T-helper 2 cell treated with Interferon-gamma antibody and Interleukin-4, amounts not matched to agents 5 μg/mL and 100 μg/mL, for 36 hours (primary cell): ENCODE measurements around the gene ZNF618.

Experiments
- DNase-seq: peaks from one replicate; pipeline ENCODE4 v3.0.0; 2021; ENCODE audit warnings: low spot score
- H3K27ac Mint-ChIP-seq: one replicate; pipeline ENCODE4 v1.8.0; 2021; ENCODE audit warnings: mild to moderate bottlenecking, mixed read lengths
- H3K27me3 Mint-ChIP-seq: one replicate; pipeline ENCODE4 v1.8.0; 2021; ENCODE audit warnings: low read depth, mixed read lengths
- H3K36me3 Mint-ChIP-seq: one replicate; pipeline ENCODE4 v1.8.0; 2021; ENCODE audit warnings: low read depth, mixed read lengths
- H3K4me1 Mint-ChIP-seq: one replicate; pipeline ENCODE4 v1.8.0; 2021; ENCODE audit warnings: low read depth, mixed read lengths
- H3K4me3 Mint-ChIP-seq: one replicate; pipeline ENCODE4 v1.8.0; 2022; ENCODE audit warnings: mild to moderate bottlenecking, moderate library complexity, mixed read lengths
- H3K9me3 Mint-ChIP-seq: one replicate; pipeline ENCODE4 v1.8.0; 2021; ENCODE audit warnings: mixed read lengths

Gene ZNF618

GRCh38 chr9:114000063-114000454 lies 124.0 kb downstream of the ZNF618 start:
- H3K36me3 Mint-ChIP-seq, result no peaks in the 10 kb centered on the region
- H3K9me3 Mint-ChIP-seq, result no peaks in the 10 kb centered on the region
- H3K4me1 Mint-ChIP-seq, result no peaks in the 10 kb centered on the region
- H3K4me3 Mint-ChIP-seq, result no peak overlapping the region
- no peaks in the 10 kb centered on the region for H3K27me3 Mint-ChIP-seq
- DNase-seq, result no peak
- H3K27ac Mint-ChIP-seq, result no peak overlapping the region

GRCh38 chr9:114000671-114001409 lies 124.7 kb downstream of the ZNF618 start:
- no peaks in the 10 kb centered on the region for H3K9me3 Mint-ChIP-seq

DNA sequence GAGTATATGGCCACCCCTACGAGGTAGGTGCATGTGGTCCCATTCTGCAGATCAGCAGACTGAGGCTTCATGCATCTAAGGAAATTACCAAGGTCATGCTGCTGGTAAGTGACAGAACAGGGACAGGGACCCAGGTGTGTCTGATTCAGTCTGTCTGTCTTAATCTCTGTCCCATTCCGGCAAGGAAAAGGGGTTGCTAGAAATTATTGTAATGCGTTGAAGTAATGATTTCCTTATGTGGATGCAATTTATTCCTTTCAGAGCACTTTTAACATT lies 125.2 kb downstream of the ZNF618 start:
- Mint-ChIP-seq H3K36me3 (no peaks in the 10 kb centered on the region), H3K4me3 (no peak overlapping the region), H3K4me1 (no peaks in the 10 kb centered on the region), H3K9me3 (no peaks in the 10 kb centered on the region), H3K27me3 (no peaks in the 10 kb centered on the region), H3K27ac (no peak overlapping the region)
- no peak for DNase-seq

More at GRCh38 chr9:114000671-114001409, 124.7 kb downstream of the ZNF618 start:
- H3K36me3 Mint-ChIP-seq, result no peaks in the 10 kb centered on the region
- H3K27me3 Mint-ChIP-seq, result no peaks in the 10 kb centered on the region
- no peaks in the 10 kb centered on the region for H3K4me1 Mint-ChIP-seq
- no peak overlapping the region for H3K27ac Mint-ChIP-seq
- DNase-seq, result no peak
- no peak overlapping the region for H3K4me3 Mint-ChIP-seq

DNA sequence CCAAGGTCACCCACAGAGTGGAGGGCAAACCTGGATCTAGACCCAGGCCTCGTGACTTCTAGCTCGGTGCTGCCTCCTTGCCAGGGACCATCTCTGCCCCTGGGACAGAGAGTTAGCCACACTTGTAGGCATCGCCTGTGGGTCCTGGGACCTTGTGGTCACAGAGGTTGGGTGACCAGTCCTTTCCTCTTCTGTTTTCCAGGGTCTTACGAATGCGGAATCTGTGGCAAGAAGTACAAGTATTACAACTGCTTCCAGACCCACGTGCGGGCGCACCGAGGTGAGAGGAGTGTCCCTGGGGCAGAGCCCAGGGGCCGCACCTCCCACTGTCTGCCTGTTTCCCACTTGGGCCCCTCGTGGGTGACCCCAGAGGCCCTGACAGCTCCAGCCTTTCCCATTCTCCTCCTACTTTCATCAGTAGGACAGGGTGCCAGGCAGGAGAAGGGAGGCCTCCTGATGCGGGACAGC lies 125.7 kb downstream of the ZNF618 start:
- Mint-ChIP-seq H3K27me3 (no peaks in the 10 kb centered on the region), H3K4me3 (no peak overlapping the region), H3K36me3 (no peaks in the 10 kb centered on the region), H3K27ac (no peak overlapping the region), H3K9me3 (no peaks in the 10 kb centered on the region), H3K4me1 (no peaks in the 10 kb centered on the region)
- DNase-seq, result no peak

DNA sequence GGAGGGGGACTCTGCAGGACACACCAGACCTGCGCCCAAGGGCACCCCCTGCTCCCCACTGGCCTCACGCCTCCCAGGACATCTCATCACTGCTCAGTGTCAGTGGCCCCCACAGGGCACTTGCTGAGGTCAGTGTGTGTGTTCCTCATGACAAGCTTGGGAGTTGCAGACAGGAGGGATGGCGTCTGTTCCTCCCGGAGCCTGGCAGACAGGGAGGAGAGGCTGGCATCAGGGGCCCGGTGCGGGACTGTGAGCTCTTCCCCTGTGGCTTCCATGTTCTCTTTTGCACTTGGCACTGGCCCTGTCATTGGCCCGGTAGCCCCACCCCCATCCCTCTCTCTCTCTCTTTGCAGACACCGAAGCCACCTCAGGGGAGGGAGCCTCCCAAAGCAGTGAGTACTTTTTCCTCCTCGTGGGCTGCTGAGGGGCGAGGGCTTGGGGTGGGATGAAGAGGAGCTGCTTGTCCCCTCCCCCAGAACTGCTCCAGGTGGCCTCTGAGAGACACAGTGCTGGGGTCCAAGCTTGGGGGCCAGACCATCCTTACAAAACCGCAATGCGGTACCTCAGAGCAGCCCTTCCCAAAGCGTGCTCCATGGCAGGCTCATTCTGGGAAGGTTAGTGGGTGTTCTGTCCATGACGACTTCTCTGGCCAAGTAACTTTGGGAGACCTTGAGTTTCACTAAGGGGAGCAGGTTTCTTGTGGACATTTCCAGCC lies 126.3 kb downstream of the ZNF618 start:
- no peak overlapping the region for H3K27ac Mint-ChIP-seq
- H3K4me1 Mint-ChIP-seq, result no peaks in the 10 kb centered on the region
- DNase-seq, result no peak
- no peaks in the 10 kb centered on the region for H3K27me3 Mint-ChIP-seq
- no peaks in the 10 kb centered on the region for H3K9me3 Mint-ChIP-seq
- H3K36me3 Mint-ChIP-seq, result no peaks in the 10 kb centered on the region
- H3K4me3 Mint-ChIP-seq, result no peak overlapping the region

GRCh38 chr9:114002986-114003350 lies 126.9 kb downstream of the ZNF618 start:
- Mint-ChIP-seq H3K27ac (no peak overlapping the region), H3K4me1 (no peaks in the 10 kb centered on the region), H3K9me3 (no peaks in the 10 kb centered on the region), H3K27me3 (no peaks in the 10 kb centered on the region), H3K4me3 (no peak overlapping the region), H3K36me3 (no peaks in the 10 kb centered on the region)
- DNase-seq, result no peak

- Mint-ChIP-seq H3K36me3 (no peaks in the 10 kb centered on the region), H3K4me3 (no peak overlapping the region), H3K27ac (no peak overlapping the region), H3K9me3 (no peaks in the 10 kb centered on the region), H3K4me1 (no peaks in the 10 kb centered on the region), H3K27me3 (no peaks in the 10 kb centered on the region)
- no peak for DNase-seq
Measured at GRCh38 chr9:114003351-114003750, 127.2 kb downstream of the ZNF618 start.

GRCh38 chr9:114003758-114004157 lies 127.6 kb downstream of the ZNF618 start:
- Mint-ChIP-seq H3K36me3 (no peaks in the 10 kb centered on the region), H3K27me3 (no peaks in the 10 kb centered on the region), H3K4me3 (no peak overlapping the region), H3K27ac (no peak overlapping the region), H3K4me1 (no peaks in the 10 kb centered on the region), H3K9me3 (no peaks in the 10 kb centered on the region)
- DNase-seq, result no peak

GRCh38 chr9:114004221-114004716 lies 128.2 kb downstream of the ZNF618 start:
- Mint-ChIP-seq H3K36me3 (no peaks in the 10 kb centered on the region), H3K27me3 (no peaks in the 10 kb centered on the region), H3K9me3 (no peaks in the 10 kb centered on the region), H3K4me1 (no peaks in the 10 kb centered on the region), H3K27ac (no peak overlapping the region), H3K4me3 (no peak overlapping the region)
- DNase-seq, result no peak

GRCh38 chr9:114005371-114006154 lies 129.5 kb downstream of the ZNF618 start:
- H3K36me3 Mint-ChIP-seq, result no peaks in the 10 kb centered on the region
- no peak for DNase-seq
- no peak overlapping the region for H3K4me3 Mint-ChIP-seq

DNA sequence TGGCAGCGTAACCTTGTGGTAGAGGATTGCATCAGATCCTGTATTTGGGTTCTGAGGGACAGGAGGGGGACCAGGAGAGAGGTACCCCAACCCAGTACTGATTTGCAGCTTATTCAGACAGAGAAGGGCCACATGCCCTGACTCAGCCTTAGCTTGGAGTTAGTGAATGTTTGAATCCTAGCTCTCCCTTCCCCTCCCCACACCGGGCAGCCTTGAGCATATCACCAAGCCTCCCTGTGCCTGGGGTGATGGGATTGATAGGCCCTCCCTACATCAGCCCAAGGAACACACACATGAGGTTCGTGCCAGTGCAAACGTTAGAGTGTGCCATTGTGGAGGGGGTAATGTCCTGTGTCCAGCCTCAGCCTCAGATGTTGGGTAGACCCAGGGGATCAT lies 130.0 kb downstream of the ZNF618 start:
- no peak for DNase-seq
- Mint-ChIP-seq H3K4me3 (no peak overlapping the region), H3K27ac (no peak overlapping the region), H3K36me3 (no peaks in the 10 kb centered on the region), H3K9me3 (no peaks in the 10 kb centered on the region), H3K27me3 (no peaks in the 10 kb centered on the region), H3K4me1 (no peaks in the 10 kb centered on the region)

More at GRCh38 chr9:114005371-114006154, 129.5 kb downstream of the ZNF618 start:
- Mint-ChIP-seq H3K27ac (no peak overlapping the region), H3K27me3 (no peaks in the 10 kb centered on the region), H3K4me1 (no peaks in the 10 kb centered on the region), H3K9me3 (no peaks in the 10 kb centered on the region)

DNA sequence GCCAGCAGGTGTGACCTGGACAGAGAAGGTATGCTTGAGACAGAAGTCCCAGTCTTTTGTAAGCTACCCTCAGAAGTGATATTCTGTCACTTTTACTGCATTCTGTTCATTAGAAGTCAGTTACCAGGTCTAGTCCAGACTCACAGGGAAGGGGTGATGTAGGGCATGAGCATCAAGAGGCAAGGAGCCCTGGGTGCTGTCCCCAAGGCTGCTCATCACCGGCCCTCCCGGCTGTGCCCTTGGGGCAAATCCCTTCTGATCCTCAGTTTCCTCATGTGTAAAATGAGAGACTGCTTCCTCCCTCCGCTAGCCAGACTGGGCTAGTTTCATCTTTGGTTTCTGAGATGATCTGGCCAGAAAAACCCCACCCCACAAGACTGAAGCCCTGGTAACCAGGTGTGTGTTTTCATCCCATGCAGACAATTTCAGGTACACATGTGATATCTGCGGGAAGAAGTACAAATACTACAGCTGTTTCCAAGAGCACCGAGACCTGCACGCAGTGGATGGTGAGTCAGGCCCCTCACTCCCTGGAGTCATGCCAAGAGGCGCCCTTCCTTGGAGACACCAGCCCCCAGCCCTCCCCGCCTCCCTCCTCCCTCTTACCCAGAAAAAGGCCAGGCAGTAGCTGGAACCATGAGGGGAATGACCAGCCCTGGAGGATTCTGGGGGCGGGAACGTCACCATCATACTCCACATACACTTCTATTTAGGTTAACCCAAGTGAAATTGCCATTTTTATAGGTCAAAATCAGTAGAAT lies 131.0 kb downstream of the ZNF618 start:
- no peaks in the 10 kb centered on the region for H3K9me3 Mint-ChIP-seq
- no peaks in the 10 kb centered on the region for H3K27me3 Mint-ChIP-seq

DNA sequence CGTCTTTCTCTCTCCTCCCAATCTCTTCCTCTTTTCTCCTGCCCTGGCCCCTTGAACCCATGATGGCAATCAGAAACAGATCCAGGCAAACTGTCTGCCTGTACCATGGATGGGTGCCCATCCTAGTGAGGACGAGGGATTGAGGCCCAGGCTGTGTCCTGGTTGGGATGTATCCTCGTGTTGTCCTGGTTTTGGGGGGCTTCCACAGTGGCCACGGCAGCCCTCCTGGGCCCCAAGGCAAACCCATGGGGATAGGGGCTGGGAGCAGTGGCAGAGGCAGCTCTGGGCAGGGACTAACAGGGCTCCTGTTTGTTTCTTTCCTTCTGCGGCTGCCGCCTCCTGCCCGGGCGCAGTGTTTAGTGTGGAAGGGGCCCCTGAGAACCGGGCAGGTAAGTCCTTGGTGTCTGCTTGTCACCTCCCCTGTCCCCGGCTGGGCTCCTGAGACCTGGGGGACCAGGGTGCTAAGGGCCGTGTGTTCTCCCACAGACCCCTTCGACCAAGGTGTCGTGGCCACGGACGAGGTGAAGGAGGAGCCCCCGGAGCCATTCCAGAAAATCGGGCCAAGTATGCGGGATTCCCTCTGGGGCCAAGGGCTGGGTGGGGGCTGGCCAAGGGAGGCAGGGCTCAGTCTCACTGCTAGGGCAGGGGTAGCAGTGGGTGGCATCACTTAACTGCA lies 132.0 kb downstream of the ZNF618 start:
- DNase-seq, result no peak
- no peaks in the 10 kb centered on the region for H3K4me1 Mint-ChIP-seq
- no peaks in the 10 kb centered on the region for H3K9me3 Mint-ChIP-seq
- no peak overlapping the region for H3K4me3 Mint-ChIP-seq
- no peaks in the 10 kb centered on the region for H3K36me3 Mint-ChIP-seq
- no peaks in the 10 kb centered on the region for H3K27me3 Mint-ChIP-seq
- H3K27ac Mint-ChIP-seq, result no peak overlapping the region

More for the DNA sequence above, 131.0 kb downstream of the ZNF618 start:
- no peaks in the 10 kb centered on the region for H3K4me1 Mint-ChIP-seq
- H3K27ac Mint-ChIP-seq, result no peak overlapping the region
- H3K4me3 Mint-ChIP-seq, result no peak overlapping the region
- no peak for DNase-seq
- no peaks in the 10 kb centered on the region for H3K36me3 Mint-ChIP-seq
